Anterior cingulate cortex (tissue), 58 donors: ENCODE results near the gene SAT2.

Experiments
- DNase-seq, 58 donors: peaks; one replicate each; lab custom pipeline; 2025; lab: John Stamatoyannopoulos, UW

SAT2 gene

GRCh38 chr17:7577327-7578199, 50.1 kb downstream of the SAT2 start:
- DNase-seq: no peak

DNA sequence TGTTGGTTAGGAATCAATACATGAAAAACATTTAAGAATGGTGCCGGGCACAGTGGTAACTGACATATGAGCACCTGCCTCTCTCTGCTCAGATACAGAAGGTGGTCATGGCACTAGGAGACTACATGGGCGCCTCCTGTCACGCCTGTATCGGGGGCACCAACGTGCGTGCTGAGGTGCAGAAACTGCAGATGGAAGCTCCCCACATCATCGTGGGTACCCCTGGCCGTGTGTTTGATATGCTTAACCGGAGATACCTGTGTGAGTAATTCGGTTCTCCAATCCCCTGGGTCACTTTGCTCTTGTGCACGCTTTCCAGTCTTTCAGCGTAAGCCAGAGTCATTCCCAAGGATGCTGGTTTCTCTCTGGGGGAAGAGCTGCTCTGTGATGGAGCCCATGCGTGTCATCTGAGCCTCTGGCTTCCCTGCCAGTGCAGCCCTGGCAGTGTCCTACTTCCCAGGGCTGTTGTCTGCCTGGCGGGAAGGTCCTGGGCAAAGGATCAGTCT, 51.1 kb downstream of the SAT2 start:
- DNase-seq: peak in 1 of 58 donors; percentile 23
